Activated CD4-positive, alpha-beta T cell treated with anti-CD3 and anti-CD28 coated beads, Interleukin-2, amount 50 U/mL, for 24 hours (primary cell): ENCODE measurements around the gene SMG5.

Source experiments
- DNase-seq, 2 donors: peaks; one replicate each; pipeline ENCODE4 v3.0.0-alpha.2; 2020; ENCODE audit warnings: low read depth in 1 of 2, low spot score in 1 of 2

SMG5 gene

DNA sequence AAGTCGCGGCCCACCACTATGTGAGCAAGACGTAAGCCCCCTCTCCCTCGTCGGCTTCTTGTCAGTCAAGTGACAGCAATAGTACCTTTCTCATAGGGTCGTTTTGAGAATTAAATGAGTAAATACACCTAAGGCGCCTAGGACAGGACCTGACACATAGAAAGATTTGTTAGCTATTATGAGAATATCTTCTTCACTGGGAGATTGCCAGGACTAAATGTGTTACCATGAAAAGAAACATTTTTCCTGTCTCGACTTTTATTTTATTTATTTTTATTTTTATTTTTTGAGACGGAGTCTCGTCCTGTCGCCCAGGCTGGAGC, 69.0 kb downstream of the SMG5 start:
- no peak for DNase-seq

DNA sequence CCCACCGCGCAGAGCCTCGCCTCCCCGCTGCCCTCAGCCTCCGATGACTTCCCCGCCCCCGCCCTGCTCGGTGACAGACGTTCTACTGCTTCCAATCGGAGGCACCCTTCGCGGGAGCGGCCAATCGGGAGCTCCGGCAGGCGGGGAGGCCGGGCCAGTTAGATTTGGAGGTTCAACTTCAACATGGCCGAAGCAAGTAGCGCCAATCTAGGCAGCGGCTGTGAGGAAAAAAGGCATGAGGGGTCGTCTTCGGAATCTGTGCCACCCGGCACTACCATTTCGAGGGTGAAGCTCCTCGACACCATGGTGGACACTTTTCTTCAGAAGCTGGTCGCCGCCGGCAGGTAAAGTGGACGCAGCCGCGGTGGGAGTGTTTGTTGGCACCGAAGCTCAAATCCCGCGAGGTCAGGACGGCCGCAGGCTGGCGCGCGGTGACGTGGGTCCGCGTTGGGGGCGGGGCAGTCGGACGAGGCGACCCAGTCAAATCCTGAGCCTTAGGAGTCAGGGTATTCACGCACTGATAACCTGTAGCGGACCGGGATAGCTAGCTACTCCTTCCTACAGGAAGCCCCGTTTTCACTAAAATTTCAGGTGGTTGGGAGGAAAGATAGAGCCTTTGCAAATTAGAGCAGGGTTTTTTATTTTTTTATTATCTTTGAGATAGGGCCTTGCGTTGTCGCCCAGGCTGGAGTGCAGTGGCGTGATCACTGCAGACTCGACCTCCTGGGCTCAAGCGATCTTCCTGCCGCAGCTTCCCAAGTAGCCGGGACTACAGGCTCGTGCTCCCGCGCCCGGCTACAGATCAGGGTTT, 69.6 kb downstream of the SMG5 start, which contains the start of gene PMF1:
PMF1 (plus strand) TSS at position 175 of the 811 bp plus-strand sequence; CDS start at position 184, 9 bp downstream.
- peak; percentile 93 to 96 for DNase-seq

DNA sequence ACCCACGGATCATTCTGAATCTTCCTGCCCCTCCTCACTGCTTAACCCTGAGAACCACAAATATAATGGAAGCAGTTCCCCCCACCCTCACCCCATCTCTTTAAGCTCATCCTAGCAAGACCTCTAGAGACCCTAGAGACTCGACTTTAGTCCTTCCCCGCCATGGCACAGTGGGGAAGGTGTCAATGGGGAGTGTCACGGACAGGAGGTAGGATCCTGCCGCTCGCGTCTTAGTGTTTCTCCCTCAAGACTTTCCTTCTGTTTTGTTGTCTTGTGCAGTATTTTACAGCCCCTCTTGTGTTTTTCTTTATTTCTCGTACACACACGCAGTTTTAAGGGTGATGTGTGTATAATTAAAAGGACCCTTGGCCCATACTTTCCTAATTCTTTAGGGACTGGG, 70.5 kb downstream of the SMG5 start:
- no peak for DNase-seq

DNA sequence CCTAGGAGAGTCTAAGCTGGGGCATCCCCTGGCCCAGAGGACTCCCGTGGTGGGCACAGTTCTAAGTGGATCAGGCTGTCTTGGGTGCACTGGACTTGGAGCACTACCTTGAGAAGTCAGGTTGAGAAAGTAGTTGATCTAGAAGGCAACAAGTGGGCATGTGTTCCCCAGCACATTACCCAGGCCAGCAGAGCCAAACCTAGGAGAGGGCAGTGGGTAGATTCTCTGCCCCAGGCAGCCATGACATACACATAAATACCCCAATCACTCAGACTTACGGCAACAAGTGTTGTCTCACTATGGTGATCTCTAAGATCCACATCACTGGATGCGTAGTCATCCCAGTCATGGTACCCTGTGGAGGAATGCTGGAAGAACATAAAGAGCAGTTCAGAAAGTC, 71.4 kb downstream of the SMG5 start:
- DNase-seq = no peak

DNA sequence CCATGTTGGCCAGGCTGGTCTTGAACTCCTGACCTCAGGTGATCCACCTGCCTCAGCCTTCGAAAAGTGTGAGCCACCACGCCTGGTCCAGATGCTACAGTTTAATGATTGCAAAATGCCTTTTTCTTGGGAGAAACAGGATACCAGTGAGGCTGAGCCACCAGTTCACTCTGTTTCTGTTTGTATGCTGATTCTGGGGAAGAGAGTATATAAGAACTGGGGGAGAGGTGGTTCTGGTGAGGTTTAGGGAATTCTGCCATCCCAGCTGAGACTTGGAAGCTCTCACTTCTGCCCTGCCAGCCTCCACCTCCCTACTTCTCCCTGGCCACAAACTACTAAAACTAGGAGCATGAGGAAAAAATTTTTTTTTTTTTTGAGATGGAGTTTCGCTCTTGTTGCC, 77.9 kb downstream of the SMG5 start:
- no peak for DNase-seq

DNA sequence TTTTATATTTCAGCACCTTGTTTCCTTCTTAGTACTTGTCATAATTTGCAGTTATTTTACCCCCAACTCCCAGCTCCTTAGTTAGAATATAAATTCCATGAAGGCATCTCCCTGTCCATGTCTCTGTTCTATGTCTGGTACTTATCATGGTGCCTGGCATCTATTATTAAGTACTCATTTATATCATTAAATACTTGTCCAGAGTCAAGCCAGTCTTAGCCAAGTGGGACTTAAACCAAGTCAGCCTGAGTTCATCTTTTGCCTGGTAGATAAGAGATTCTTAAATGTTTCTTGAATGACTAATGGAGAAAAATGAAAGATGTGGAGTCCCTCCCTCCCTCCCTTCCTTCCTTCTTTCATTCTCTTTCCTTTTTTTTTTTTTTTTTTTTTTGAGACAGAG, 79.3 kb downstream of the SMG5 start:
- DNase-seq = no peak

DNA sequence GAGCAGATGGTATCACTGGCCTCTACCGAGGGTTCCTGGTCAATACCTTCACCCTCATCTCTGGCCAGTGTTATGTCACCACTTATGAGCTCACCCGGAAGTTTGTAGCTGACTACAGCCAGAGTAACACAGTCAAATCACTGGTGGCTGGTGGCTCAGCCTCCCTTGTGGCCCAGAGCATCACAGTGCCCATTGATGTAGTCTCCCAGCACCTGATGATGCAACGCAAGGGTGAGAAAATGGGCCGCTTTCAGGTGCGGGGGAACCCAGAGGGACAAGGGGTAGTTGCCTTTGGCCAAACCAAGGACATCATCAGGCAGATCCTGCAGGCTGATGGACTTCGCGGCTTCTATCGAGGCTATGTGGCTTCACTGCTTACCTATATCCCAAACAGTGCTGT, 82.6 kb downstream of the SMG5 start:
- no peak for DNase-seq
